Ectodermal cell (in vitro differentiated cells): ENCODE data around the gene RPL13.

ENCODE experiments used
- H3K27ac ChIP-seq: 2 replicates; pipeline ENCODE4 v1.7.0; 2013; ENCODE audit warnings: mild to moderate bottlenecking, low read depth, low read length; ENCODE audit not compliant: insufficient read depth, poor library complexity, severe bottlenecking
- H3K27me3 ChIP-seq: 2 replicates; pipeline ENCODE4 v1.7.0; 2013; ENCODE audit warnings: mild to moderate bottlenecking, low read length; ENCODE audit not compliant: insufficient read depth, control insufficient read depth, poor library complexity, severe bottlenecking
- H3K36me3 ChIP-seq: one replicate; pipeline ENCODE4 v1.7.0; 2013; ENCODE audit warnings: low read length; ENCODE audit not compliant: control insufficient read depth, insufficient read depth
- H3K4me1 ChIP-seq: one replicate; pipeline ENCODE4 v1.7.0; 2013; ENCODE audit warnings: low read length; ENCODE audit not compliant: control insufficient read depth, insufficient read depth
- H3K4me3 ChIP-seq: 2 replicates; pipeline ENCODE4 v1.7.0; 2013; ENCODE audit warnings: low read depth, low read length, control low read depth; ENCODE audit not compliant: insufficient read depth
- H3K9me3 ChIP-seq: 2 replicates; pipeline ENCODE4 v1.7.0; 2013; ENCODE audit warnings: mild to moderate bottlenecking, low read length, moderate library complexity; ENCODE audit not compliant: control insufficient read depth
- WGBS, 2 experiments: methylation state at CpG; one replicate each; pipeline ENCODE4 v1.1.7; 2013; ENCODE audit warnings: missing lambda C conversion rate in 2 of 2; 5-methylcytosine and 5-hydroxymethylcytosine counted together

Gene RPL13

DNA sequence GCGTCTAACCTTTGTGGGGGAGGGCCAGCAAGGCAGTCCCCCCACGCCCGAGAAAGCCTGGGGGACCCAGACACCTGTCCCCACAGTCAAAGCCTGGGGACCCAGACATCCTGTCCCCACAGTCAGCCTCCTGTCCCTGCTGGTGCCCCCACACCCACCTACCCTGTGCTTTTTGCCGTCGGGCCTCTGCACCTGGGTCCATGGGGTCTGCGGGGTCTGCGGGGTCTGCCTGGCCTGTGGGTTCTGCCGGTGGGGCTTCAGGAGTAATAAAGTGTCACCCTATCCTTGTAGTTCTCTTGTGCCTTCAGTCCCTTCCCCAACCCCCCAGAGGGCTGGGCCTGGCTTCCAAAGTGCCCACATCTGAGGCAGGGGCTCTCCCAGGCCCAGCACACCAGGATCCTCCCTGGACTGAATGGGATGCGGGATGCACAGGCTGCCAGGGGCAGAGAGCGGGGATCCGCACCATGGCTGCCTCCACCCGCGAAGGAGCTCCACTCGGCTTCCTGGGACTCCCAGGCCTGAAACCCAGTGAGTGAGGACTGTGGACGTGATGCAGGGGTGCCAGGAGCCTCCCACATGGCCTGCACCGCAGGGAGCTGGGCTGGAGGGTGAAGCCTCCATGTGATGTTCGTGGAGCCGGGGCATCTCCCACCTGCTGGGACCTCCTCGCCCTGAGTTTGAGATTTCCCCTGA lies 36.6 kb downstream of the RPL13 start:
- no peak overlapping the region for H3K27ac ChIP-seq
- 93% methylated on average over 19 of the region's 19 CpGs for WGBS, 2 experiments
- H3K9me3 ChIP-seq: no peaks in the 10 kb centered on the region

DNA sequence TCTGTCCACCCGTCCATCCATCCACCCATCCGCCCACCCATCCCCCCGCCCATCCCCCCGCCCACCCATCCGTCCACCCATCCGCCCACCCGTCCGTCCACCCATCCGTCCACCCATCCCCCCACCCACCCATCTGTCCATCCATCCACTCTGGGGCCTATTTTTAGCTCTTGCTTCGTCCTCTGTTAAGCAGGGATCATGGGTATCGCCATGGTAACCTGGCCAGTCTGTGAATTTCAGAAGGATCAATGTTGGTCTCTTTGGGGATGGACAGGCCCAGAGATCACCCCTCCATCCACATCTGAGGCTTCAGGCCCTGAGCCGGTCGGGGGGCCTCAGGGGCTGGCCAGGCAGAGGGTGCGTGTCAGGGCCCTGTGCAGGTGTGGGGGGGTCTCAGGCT lies 37.7 kb downstream of the RPL13 start:
- H3K27me3 ChIP-seq: no peaks in the 10 kb centered on the region
- H3K9me3 ChIP-seq: no peaks in the 10 kb centered on the region
- H3K4me3 ChIP-seq: no peak overlapping the region
- WGBS, 2 experiments: 86 to 95% methylated on average over 5 of the region's 14 CpGs
- H3K36me3 ChIP-seq: no peaks in the 10 kb centered on the region
- H3K27ac ChIP-seq: no peak overlapping the region
- H3K4me1 ChIP-seq: peaks cover 19% of the 10 kb centered on the region

More for the DNA sequence above, 36.6 kb downstream of the RPL13 start:
- Histone ChIP-seq H3K4me3 (no peak overlapping the region), H3K4me1 (peaks cover 8% of the 10 kb centered on the region), H3K27me3 (no peaks in the 10 kb centered on the region), H3K36me3 (no peaks in the 10 kb centered on the region)

DNA sequence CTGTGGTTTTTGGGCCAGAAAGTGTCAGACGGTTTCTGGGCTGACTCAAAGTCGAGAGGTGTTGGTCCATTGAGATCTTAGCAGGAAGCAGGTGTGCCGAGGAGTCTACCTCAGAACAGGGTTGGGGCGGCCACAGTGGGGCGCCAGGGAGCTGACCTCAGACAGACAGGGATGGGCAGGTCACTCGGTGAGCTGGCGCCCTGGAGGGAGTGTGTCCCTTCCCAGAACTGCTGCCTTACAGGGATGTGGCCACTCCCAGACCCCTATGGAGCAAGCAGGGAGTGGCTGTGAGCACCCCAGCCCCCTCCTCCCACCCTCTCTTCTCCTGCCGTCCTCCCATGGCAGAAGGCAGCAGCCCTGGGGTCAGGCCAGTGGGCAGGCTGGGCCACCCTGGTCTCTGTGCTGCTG lies 39.0 kb downstream of the RPL13 start:
- H3K9me3 ChIP-seq: no peaks in the 10 kb centered on the region
- H3K4me1 ChIP-seq: peaks cover 20% of the 10 kb centered on the region
- no peaks in the 10 kb centered on the region for H3K27me3 ChIP-seq
- H3K36me3 ChIP-seq: no peaks in the 10 kb centered on the region
- no peak overlapping the region for H3K4me3 ChIP-seq
- H3K27ac ChIP-seq: no peak overlapping the region
- WGBS, 2 experiments: 27 to 39% methylated on average over 8 of the region's 8 CpGs

DNA sequence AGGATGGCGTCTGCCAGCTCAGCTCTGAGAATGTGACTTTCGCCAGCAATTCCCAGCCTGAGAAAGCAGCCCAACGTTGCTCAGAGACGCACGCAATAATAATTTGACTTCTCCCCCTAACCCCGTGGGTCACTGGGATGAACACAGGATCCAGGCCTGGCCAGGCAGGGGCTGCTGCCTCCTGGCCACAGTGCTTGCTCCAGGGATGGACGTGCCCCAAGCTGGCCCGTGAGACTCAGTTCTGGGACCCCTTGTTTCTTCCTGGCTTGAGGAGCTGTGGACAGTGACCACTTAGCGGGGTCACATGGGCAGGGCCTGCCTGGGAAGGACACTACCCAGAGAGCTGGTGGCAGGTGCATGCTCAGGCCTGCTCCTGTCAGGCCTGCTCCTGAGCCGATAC lies 39.4 kb downstream of the RPL13 start:
- WGBS, 2 experiments: 88 to 90% methylated on average over 10 of the region's 10 CpGs
- Histone ChIP-seq H3K4me1 (peaks cover 20% of the 10 kb centered on the region), H3K36me3 (no peaks in the 10 kb centered on the region), H3K27ac (no peak overlapping the region), H3K27me3 (no peaks in the 10 kb centered on the region), H3K9me3 (no peaks in the 10 kb centered on the region), H3K4me3 (no peak overlapping the region)

DNA sequence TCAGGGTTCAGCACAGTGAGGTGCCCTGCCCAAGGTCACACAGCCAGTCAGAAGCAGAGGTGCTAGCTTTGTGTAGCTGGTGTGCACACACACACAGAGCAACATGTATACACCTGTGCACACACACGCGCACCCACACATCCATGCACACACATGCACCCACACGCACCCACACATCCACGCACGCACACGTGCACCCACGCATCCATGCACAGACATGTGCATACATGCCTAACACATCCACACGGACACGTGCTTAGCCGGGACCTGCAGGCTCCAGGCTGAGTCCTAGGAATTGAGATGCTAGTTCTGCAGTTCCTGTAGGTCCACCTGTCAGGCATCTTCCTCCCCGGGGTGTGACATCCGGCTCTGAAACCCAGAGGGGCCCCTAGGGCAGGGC lies 39.9 kb downstream of the RPL13 start:
- Histone ChIP-seq H3K36me3 (no peaks in the 10 kb centered on the region), H3K27me3 (no peaks in the 10 kb centered on the region), H3K9me3 (no peaks in the 10 kb centered on the region), H3K27ac (no peak overlapping the region), H3K4me3 (no peak overlapping the region), H3K4me1 (peaks cover 20% of the 10 kb centered on the region)
- 94 to 95% methylated on average over 12 of the region's 12 CpGs for WGBS, 2 experiments

DNA sequence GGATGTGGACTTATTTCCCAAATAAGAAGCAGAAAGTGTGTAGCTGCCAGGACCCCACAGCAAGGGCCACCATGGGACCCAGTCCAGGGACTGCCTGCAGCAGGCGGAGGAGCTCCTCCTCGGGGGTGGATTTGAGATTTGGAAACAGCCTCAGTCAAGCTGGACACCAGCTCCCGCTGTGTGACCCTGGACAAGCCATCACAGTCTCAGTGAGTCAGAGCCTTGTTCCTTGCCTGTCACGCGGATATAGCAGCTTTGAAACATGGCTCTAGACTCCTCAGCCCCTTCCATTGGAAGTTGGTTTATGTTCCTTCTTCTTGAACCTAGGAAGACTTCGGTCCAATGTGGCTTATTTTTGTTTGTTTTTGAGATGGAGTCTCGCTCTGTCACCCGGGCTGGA lies 40.5 kb downstream of the RPL13 start:
- H3K9me3 ChIP-seq: no peaks in the 10 kb centered on the region
- H3K27ac ChIP-seq: no peak overlapping the region
- H3K36me3 ChIP-seq: no peaks in the 10 kb centered on the region
- WGBS, 2 experiments: 93 to 94% methylated on average over 8 of the region's 8 CpGs
- H3K4me1 ChIP-seq: peaks cover 20% of the 10 kb centered on the region
- no peak overlapping the region for H3K4me3 ChIP-seq
- H3K27me3 ChIP-seq: no peaks in the 10 kb centered on the region

DNA sequence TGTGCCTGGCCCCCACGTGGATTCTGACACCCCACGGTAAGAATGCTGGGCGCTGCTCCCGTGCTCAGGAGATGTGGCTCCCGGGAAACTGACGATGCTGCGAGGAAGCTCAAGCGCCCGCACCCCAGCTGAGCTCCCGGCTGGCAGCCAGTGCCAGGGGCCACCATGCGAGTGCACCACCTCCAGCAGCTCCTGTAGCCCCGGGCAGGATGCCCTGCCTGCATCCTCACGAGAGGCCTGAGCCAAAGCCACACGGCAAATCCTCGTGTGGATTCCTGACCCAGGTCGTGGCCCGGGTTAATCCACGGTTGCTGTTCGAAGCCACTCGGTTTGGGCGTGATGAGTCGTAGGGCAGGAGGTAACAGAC lies 41.4 kb downstream of the RPL13 start:
- peaks cover 20% of the 10 kb centered on the region for H3K4me1 ChIP-seq
- no peak overlapping the region for H3K27ac ChIP-seq
- WGBS, 2 experiments: 63 to 66% methylated on average over 22 of the region's 22 CpGs
- H3K9me3 ChIP-seq: no peaks in the 10 kb centered on the region
- H3K27me3 ChIP-seq: no peaks in the 10 kb centered on the region
- H3K36me3 ChIP-seq: no peaks in the 10 kb centered on the region
- H3K4me3 ChIP-seq: no peak overlapping the region

DNA sequence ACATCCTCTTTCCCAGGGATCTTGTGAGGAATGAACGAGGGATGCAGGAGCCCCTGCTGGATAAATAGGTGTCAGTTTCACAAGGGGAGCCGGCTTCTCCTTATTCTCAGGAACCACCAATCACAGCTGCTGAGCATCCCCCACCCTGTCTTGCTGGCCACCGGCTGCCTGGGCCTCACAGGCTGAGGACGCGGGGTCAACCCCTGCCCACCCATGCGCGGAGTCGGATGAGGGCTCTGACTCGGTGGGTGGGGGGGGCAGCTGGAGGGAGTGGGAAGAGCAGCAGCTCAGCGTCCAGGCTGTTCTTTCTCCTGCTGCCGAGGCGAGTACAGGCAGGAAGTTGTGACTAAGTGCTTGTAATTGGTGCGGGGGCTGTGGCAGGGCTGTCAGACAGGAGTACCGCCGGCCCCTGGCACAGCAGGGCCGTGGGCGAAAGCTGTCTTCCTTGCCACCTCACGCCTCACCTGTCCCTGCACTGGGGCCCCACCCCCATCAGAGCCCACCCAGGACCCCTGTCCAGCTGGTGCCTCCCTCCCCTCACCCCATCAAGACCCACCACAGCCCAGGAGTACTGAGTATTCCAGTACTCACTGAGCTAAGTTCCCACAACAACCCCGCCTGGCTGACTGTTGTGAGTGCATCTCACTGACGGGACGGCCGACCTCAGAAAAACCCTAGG lies 41.9 kb downstream of the RPL13 start:
- Histone ChIP-seq H3K27ac (no peak overlapping the region), H3K9me3 (no peaks in the 10 kb centered on the region), H3K36me3 (no peaks in the 10 kb centered on the region), H3K4me1 (peaks cover 20% of the 10 kb centered on the region), H3K4me3 (peak overlapping the region; percentile 6), H3K27me3 (no peaks in the 10 kb centered on the region)
- WGBS, 2 experiments: 12 to 16% methylated on average over 22 of the region's 22 CpGs

DNA sequence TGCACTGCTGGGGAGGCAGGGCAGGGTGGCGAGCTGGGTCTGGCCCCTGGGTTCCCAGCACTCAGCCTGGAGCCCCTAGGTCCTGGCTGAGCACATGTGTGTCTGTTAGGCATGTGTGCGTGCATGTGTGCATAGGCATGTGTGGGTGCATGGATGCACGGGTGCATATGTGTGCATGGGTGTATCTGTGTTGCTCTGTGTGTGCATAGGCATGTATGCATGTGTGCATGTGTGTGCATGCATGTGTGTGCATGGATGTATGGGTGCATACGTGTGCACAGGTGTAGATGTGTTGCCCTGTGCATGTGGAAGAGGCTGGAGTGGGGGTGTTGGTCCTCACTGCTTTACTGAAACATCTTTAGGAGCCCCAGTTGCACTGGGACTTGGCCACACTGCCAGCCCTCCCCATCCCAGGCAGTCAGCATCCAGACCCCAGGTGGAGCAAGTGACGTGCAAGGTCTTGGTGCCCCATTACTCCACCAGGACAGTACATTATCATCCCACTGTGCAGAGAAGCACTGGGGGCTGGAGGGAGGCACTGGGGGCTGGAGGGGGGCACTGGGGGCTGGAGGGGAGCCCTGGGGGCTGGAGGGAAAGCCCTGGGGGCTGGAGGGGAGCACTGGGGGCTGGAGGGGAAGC lies 42.6 kb downstream of the RPL13 start:
- Histone ChIP-seq H3K9me3 (no peaks in the 10 kb centered on the region), H3K27me3 (no peaks in the 10 kb centered on the region), H3K36me3 (no peaks in the 10 kb centered on the region), H3K4me3 (no peak overlapping the region), H3K27ac (no peak overlapping the region), H3K4me1 (peaks cover 20% of the 10 kb centered on the region)
- WGBS, 2 experiments: 84% methylated on average over 5 of the region's 5 CpGs

DNA sequence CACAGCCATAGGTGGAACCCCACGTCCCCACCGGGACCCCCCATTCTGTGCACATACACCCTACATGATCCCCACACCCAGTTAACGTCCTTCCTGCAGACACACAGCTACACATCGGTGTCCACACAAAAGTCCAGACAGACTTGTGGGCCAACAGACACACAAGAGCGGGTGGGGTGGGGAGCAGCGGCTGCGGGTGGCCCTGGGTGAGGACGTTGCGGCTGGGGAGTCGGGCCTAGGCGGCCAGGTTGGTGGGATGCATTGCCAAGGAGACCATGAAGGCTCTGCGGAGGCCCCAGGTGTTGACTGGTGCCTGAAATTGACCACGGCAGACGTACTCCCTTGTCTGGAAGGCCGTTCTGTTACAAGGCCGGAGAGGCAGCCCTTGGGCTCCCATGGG lies 44.3 kb downstream of the RPL13 start:
- 94% methylated on average over 16 of the region's 16 CpGs for WGBS, 2 experiments
- H3K4me3 ChIP-seq: no peak overlapping the region
- H3K9me3 ChIP-seq: no peaks in the 10 kb centered on the region
- H3K36me3 ChIP-seq: no peaks in the 10 kb centered on the region
- no peak overlapping the region for H3K27ac ChIP-seq
- H3K27me3 ChIP-seq: no peaks in the 10 kb centered on the region
- peaks cover 17% of the 10 kb centered on the region for H3K4me1 ChIP-seq
